Liver (tissue), 3 donors: ENCODE results near the gene PNMA6E.

ENCODE experiments used
- FOXA1 ChIP-seq: IDR thresholded peaks from 2 replicates; pipeline ENCODE4 v1.6.1; 2016; ENCODE audit warnings: antibody characterized with exemption
- SP1 ChIP-seq: IDR thresholded peaks from 2 replicates; pipeline ENCODE4 v1.6.1; 2018; ENCODE audit warnings: antibody characterized with exemption, mild to moderate bottlenecking
- TF ChIP-seq, protein P1 (sequence below): IDR thresholded peaks from 2 replicates; pipeline ENCODE4 v1.6.1; 2016; ENCODE audit warnings: antibody characterized with exemption, mild to moderate bottlenecking
- TF ChIP-seq, protein P2 (sequence below): fragments of 150-350 bp; IDR thresholded peaks from 2 replicates; pipeline ENCODE4 v1.5.1; 2017; ENCODE audit warnings: improper control_type of control experiment, low read depth, low read length; ENCODE audit not compliant: missing input control
- donor health status: healthy.
- donor health status: healthy.

DNA sequence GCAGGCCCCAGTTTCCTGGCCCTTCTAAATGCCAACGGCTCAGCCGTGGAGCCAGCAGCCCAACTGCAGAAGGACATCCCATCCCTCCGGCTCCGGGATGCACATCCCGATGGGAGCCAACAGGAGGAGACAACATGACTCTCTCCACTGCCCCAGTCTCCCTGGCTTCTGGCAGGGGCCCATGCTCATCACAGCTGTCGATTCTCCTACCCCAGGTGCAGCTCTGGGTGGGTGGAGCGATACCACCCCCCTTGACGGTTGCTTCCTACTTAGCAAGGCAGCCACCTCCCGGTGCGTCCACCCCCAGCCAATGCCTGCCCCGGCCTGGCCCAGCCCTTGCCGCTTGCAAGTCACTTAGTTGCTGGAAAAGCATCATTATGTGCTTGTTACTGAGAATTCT, 47.7 kb downstream of the PNMA6E start:
- TF ChIP-seq, protein P1, sequence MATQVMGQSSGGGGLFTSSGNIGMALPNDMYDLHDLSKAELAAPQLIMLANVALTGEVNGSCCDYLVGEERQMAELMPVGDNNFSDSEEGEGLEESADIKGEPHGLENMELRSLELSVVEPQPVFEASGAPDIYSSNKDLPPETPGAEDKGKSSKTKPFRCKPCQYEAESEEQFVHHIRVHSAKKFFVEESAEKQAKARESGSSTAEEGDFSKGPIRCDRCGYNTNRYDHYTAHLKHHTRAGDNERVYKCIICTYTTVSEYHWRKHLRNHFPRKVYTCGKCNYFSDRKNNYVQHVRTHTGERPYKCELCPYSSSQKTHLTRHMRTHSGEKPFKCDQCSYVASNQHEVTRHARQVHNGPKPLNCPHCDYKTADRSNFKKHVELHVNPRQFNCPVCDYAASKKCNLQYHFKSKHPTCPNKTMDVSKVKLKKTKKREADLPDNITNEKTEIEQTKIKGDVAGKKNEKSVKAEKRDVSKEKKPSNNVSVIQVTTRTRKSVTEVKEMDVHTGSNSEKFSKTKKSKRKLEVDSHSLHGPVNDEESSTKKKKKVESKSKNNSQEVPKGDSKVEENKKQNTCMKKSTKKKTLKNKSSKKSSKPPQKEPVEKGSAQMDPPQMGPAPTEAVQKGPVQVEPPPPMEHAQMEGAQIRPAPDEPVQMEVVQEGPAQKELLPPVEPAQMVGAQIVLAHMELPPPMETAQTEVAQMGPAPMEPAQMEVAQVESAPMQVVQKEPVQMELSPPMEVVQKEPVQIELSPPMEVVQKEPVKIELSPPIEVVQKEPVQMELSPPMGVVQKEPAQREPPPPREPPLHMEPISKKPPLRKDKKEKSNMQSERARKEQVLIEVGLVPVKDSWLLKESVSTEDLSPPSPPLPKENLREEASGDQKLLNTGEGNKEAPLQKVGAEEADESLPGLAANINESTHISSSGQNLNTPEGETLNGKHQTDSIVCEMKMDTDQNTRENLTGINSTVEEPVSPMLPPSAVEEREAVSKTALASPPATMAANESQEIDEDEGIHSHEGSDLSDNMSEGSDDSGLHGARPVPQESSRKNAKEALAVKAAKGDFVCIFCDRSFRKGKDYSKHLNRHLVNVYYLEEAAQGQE = no peak
- TF ChIP-seq, protein P2, sequence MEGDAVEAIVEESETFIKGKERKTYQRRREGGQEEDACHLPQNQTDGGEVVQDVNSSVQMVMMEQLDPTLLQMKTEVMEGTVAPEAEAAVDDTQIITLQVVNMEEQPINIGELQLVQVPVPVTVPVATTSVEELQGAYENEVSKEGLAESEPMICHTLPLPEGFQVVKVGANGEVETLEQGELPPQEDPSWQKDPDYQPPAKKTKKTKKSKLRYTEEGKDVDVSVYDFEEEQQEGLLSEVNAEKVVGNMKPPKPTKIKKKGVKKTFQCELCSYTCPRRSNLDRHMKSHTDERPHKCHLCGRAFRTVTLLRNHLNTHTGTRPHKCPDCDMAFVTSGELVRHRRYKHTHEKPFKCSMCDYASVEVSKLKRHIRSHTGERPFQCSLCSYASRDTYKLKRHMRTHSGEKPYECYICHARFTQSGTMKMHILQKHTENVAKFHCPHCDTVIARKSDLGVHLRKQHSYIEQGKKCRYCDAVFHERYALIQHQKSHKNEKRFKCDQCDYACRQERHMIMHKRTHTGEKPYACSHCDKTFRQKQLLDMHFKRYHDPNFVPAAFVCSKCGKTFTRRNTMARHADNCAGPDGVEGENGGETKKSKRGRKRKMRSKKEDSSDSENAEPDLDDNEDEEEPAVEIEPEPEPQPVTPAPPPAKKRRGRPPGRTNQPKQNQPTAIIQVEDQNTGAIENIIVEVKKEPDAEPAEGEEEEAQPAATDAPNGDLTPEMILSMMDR = no peak
- no peak for TF ChIP-seq FOXA1
- no peak for TF ChIP-seq SP1
